ENCODE data around the gene HOXD13.

- no peak for TF ChIP-seq CTCF (conservative IDR thresholded peaks at IDR 0.05; ENCODE audit: low read length)
- TF ChIP-seq EZH2phosphoT487 (IDR thresholded peaks at IDR 0.05; ENCODE audit: borderline replicate concordance, low read depth, low read length): no peak
These were observed 41.5 kb downstream of the HOXD13 start for GRCh38 chr2:176134035-176134434.
